Osteocyte (in vitro differentiated cells): Measurements from ENCODE around the gene ZNF692. TPM values are rescaled to one million over a fixed set of nuclear protein-coding genes. Genes with fewer than 3 reads are reported as not detected.
A peak's percentile ranks its signal among the peaks of the same experiment; 100 is the strongest.

Experiments
- DNase-seq: peaks from one replicate; pipeline ENCODE4 v3.0.0; 2021; ENCODE audit warnings: mixed read lengths; ENCODE audit not compliant: unreplicated experiment; ENCODE audit errors: extremely low spot score
- H3K27ac Mint-ChIP-seq: one replicate; pipeline ENCODE4 v1.8.0; 2021; ENCODE audit warnings: mild to moderate bottlenecking, mixed read lengths; ENCODE audit not compliant: unreplicated experiment
- H3K27me3 Mint-ChIP-seq: one replicate; pipeline ENCODE4 v1.8.0; 2021; ENCODE audit warnings: mixed read lengths; ENCODE audit not compliant: unreplicated experiment
- H3K36me3 Mint-ChIP-seq: one replicate; pipeline ENCODE4 v1.8.0; 2021; ENCODE audit warnings: mixed read lengths; ENCODE audit not compliant: unreplicated experiment
- H3K4me1 Mint-ChIP-seq: one replicate; pipeline ENCODE4 v1.8.0; 2021; ENCODE audit warnings: mixed read lengths; ENCODE audit not compliant: unreplicated experiment
- H3K4me3 Mint-ChIP-seq: one replicate; pipeline ENCODE4 v1.8.0; 2021; ENCODE audit warnings: mild to moderate bottlenecking, moderate library complexity, mixed read lengths; ENCODE audit not compliant: unreplicated experiment
- H3K9me3 Mint-ChIP-seq: one replicate; pipeline ENCODE4 v1.8.0; 2021; ENCODE audit warnings: mixed read lengths; ENCODE audit not compliant: unreplicated experiment
- total RNA-seq: library from RNA; stranded (reverse); gene quantifications from 2 replicates; pipeline ENCODE4 v1.2.1, GENCODE V29; 2021
- TF ChIP-seq, protein P1 (sequence below): fragments of 200-600 bp; sonication (generic); IDR thresholded peaks from 2 replicates; pipeline ENCODE4 v1.5.0; 2021; ENCODE audit warnings: antibody characterized with exemption, mild to moderate bottlenecking, moderate library complexity

The ZNF692 gene
- total RNA-seq, 1 donor from 2014 or later, result 39.9 TPM

- TF ChIP-seq, protein P1, sequence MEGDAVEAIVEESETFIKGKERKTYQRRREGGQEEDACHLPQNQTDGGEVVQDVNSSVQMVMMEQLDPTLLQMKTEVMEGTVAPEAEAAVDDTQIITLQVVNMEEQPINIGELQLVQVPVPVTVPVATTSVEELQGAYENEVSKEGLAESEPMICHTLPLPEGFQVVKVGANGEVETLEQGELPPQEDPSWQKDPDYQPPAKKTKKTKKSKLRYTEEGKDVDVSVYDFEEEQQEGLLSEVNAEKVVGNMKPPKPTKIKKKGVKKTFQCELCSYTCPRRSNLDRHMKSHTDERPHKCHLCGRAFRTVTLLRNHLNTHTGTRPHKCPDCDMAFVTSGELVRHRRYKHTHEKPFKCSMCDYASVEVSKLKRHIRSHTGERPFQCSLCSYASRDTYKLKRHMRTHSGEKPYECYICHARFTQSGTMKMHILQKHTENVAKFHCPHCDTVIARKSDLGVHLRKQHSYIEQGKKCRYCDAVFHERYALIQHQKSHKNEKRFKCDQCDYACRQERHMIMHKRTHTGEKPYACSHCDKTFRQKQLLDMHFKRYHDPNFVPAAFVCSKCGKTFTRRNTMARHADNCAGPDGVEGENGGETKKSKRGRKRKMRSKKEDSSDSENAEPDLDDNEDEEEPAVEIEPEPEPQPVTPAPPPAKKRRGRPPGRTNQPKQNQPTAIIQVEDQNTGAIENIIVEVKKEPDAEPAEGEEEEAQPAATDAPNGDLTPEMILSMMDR, result no peak
- Mint-ChIP-seq H3K9me3 (no peaks in the 10 kb centered on the region), H3K36me3 (peaks cover 36% of the 10 kb centered on the region), H3K27me3 (no peaks in the 10 kb centered on the region), H3K4me1 (peaks cover 29% of the 10 kb centered on the region), H3K27ac (no peak overlapping the region), H3K4me3 (no peak overlapping the region)
- no peak for DNase-seq
These were observed 40.1 kb downstream of the ZNF692 start for GRCh38 chr1:248818505-248819374.

GRCh38 chr1:248817065-248817464, 41.8 kb downstream of the ZNF692 start:
- H3K4me3 Mint-ChIP-seq, result no peak overlapping the region
- DNase-seq, result no peak
- peaks cover 49% of the 10 kb centered on the region for H3K36me3 Mint-ChIP-seq
- H3K27me3 Mint-ChIP-seq, result no peaks in the 10 kb centered on the region
- H3K4me1 Mint-ChIP-seq, result peaks cover 13% of the 10 kb centered on the region
- no peak overlapping the region for H3K27ac Mint-ChIP-seq
- TF ChIP-seq, protein P1, result no peak
- no peaks in the 10 kb centered on the region for H3K9me3 Mint-ChIP-seq

DNA sequence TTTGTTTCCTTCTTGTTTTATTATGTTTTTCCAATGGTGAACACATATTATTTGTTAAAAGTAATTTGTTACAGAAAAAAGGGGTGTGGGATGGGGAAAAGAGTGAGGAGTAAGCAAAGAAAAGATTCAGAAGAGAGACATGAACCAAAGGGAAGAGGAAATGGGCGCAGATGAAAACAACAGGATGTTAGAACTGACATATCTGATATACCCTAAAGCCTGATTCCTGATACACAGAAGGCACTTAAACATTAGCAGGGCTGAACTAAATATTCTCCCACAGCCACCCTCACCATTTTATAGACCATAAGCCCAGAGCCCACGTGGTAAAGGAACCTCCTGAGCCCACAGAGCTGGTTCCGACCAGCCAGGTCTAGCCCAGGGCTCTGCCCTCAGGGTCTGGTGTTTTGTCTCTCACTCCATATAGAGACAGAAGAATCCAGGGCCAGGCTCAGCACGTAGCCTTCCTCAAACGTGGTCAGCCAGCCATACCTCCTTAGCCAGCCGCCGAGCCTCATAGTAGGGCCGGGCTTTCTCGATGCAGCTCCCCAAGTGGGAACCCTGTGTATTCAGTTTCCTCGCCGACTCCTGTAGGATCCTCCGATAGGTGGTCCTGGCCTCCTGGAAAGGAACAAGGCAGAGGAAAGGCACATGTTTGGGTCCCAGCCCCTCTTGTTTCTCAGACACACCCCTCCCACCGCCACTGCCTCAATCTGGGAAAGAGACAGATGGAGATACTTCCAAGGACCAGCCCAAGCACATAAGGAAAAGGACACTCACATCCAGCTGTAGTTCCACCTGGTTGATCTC, 42.6 kb downstream of the ZNF692 start:
- DNase-seq, result no peak
- peaks cover 8% of the 10 kb centered on the region for H3K4me1 Mint-ChIP-seq
- no peaks in the 10 kb centered on the region for H3K27me3 Mint-ChIP-seq
- H3K9me3 Mint-ChIP-seq, result no peaks in the 10 kb centered on the region
- H3K27ac Mint-ChIP-seq, result no peak overlapping the region
- H3K36me3 Mint-ChIP-seq, result peaks cover 52% of the 10 kb centered on the region
- no peak overlapping the region for H3K4me3 Mint-ChIP-seq
- TF ChIP-seq, protein P1, result no peak

- Mint-ChIP-seq H3K4me1 (peaks cover 13% of the 10 kb centered on the region), H3K4me3 (no peak overlapping the region), H3K27ac (no peak overlapping the region), H3K27me3 (no peaks in the 10 kb centered on the region), H3K9me3 (no peaks in the 10 kb centered on the region), H3K36me3 (peaks cover 54% of the 10 kb centered on the region)
- TF ChIP-seq, protein P1, result no peak
- peak; percentile 62 for DNase-seq
These were observed 43.4 kb downstream of the ZNF692 start for GRCh38 chr1:248815407-248816034.
